Keratinocyte (primary cell): ENCODE results near the gene GNAI1. TPM values are rescaled to one million over a fixed set of nuclear protein-coding genes. Genes with fewer than 3 reads are reported as not detected.

Source experiments
- DNase-seq: peaks from one replicate; pipeline ENCODE4 v3.0.0-alpha.2; 2011; ENCODE audit warnings: low read depth, missing footprints, low spot score
- FAIRE-seq: peaks from 2 replicates; lab custom pipeline; 2011; peaks lifted over from hg19 to GRCh38; lab: Jason Lieb, UNC
- H2AFZ ChIP-seq: 2 replicates; pipeline ENCODE4 v1.6.0; 2012; ENCODE audit warnings: low read length, control low read depth, inconsistent platforms; ENCODE audit not compliant: control insufficient read depth
- H3K27ac ChIP-seq: 2 replicates; pipeline ENCODE4 v1.5.1; 2011; ENCODE audit warnings: low read length; ENCODE audit not compliant: control insufficient read depth, insufficient read depth
- H3K27me3 ChIP-seq: 3 replicates; pipeline ENCODE4 v1.6.0; 2011; ENCODE audit warnings: low read length; ENCODE audit not compliant: control insufficient read depth, insufficient read depth; ENCODE audit errors: extremely low read depth
- H3K36me3 ChIP-seq, 2 experiments: 2 replicates in 1 of 2; 3 replicates in 1 of 2; pipeline ENCODE4 v1.5.1; 2011; ENCODE audit warnings: low read length in 2 of 2, mild to moderate bottlenecking in 1 of 2; ENCODE audit not compliant: control insufficient read depth in 2 of 2, insufficient read depth in 2 of 2; ENCODE audit errors: extremely low read depth in 1 of 2
- H3K4me1 ChIP-seq: 3 replicates; pipeline ENCODE4 v1.5.1; 2011; ENCODE audit warnings: low read length; ENCODE audit not compliant: control insufficient read depth, insufficient read depth; ENCODE audit errors: extremely low read depth
- H3K4me2 ChIP-seq: 3 replicates; pipeline ENCODE4 v1.6.0; 2011; ENCODE audit warnings: low read depth, low read length; ENCODE audit not compliant: control insufficient read depth, insufficient read depth; ENCODE audit errors: extremely low read depth
- H3K4me3 ChIP-seq, 3 experiments: fragments of 200-600 bp in 1 of 3; sonication (generic) in 1 of 3; 2 replicates in 2 of 3; 3 replicates in 1 of 3; pipeline ENCODE4 v1.5.1; 2011 to 2016; ENCODE audit warnings: low read length in 3 of 3, mild to moderate bottlenecking in 3 of 3, control low read depth in 2 of 3, inconsistent platforms in 1 of 3, low read depth in 1 of 3, mixed read lengths in 1 of 3, mixed run types in 1 of 3, moderate library complexity in 1 of 3; ENCODE audit not compliant: control insufficient read depth in 2 of 3, insufficient read depth in 2 of 3; ENCODE audit errors: extremely low read depth in 1 of 3
- H3K79me2 ChIP-seq: 2 replicates; pipeline ENCODE4 v1.6.0; 2012; ENCODE audit warnings: low read length; ENCODE audit not compliant: control insufficient read depth, insufficient read depth
- H3K9ac ChIP-seq: 3 replicates; pipeline ENCODE4 v1.6.0; 2011; ENCODE audit warnings: low read length; ENCODE audit not compliant: control insufficient read depth, insufficient read depth; ENCODE audit errors: extremely low read depth
- H3K9me1 ChIP-seq: 3 replicates; pipeline ENCODE4 v1.6.0; 2011; ENCODE audit warnings: low read length; ENCODE audit not compliant: control insufficient read depth, insufficient read depth; ENCODE audit errors: extremely low read depth
- H3K9me3 ChIP-seq: 2 replicates; pipeline ENCODE4 v1.5.1; 2012; ENCODE audit warnings: low read depth, low read length; ENCODE audit not compliant: control insufficient read depth
- H4K20me1 ChIP-seq: 3 replicates; pipeline ENCODE4 v1.6.0; 2011; ENCODE audit warnings: low read length; ENCODE audit not compliant: control insufficient read depth, insufficient read depth; ENCODE audit errors: extremely low read depth
- EZH2 ChIP-seq: IDR thresholded peaks from one replicate; pipeline ENCODE4 v1.6.1; 2012; ENCODE audit warnings: inconsistent platforms, mild to moderate bottlenecking, low read length, moderate library complexity
- dilution Hi-C: fragments of 300-500 bp; cut with MboI; formaldehyde crosslinking; loops from one replicate; pipeline ENCODE4 v1.7.0; 2020; ENCODE audit warnings: low sequenced_read_pairs; ENCODE audit not compliant: extremely low pct_ligation_motif_present
- polyA plus RNA-seq, 5 experiments: library from polyadenylated mRNA; depleted of rRNA in 3 of 5; stranded (reverse) in 3 of 5; stranded (forward) in 1 of 5; unstranded in 1 of 5; fragments of >200 nt; gene quantifications; 1 replicate in 1 of 5; 2 replicates in 3 of 5; 3 replicates in 1 of 5; pipeline versions ENCODE4 v1.2.1 to v1.2.3, GENCODE V29; 2011 to 2012; ENCODE audit warnings: missing spikeins in 2 of 5, low read depth in 1 of 5, low replicate concordance in 1 of 5
- TF ChIP-seq, protein P1 (sequence below), 3 experiments: IDR thresholded peaks in 1 of 3; conservative IDR thresholded peaks in 1 of 3; optimal IDR thresholded peaks in 1 of 3; 2 replicates in 2 of 3; 3 replicates in 1 of 3; pipeline versions ENCODE3 to v1.5.1; 2011; ENCODE audit warnings: low read length in 3 of 3, mild to moderate bottlenecking in 3 of 3, moderate library complexity in 2 of 3, control low read depth in 1 of 3, inconsistent platforms in 1 of 3; ENCODE audit not compliant: insufficient read depth in 2 of 3; ENCODE audit errors: extremely low read depth in 1 of 3

GNAI1 gene
- polyA plus RNA-seq, 1 donor (not counting 4 experiments of a cell fraction or from before 2014, with no cell fraction given) = 84.1 TPM

DNA sequence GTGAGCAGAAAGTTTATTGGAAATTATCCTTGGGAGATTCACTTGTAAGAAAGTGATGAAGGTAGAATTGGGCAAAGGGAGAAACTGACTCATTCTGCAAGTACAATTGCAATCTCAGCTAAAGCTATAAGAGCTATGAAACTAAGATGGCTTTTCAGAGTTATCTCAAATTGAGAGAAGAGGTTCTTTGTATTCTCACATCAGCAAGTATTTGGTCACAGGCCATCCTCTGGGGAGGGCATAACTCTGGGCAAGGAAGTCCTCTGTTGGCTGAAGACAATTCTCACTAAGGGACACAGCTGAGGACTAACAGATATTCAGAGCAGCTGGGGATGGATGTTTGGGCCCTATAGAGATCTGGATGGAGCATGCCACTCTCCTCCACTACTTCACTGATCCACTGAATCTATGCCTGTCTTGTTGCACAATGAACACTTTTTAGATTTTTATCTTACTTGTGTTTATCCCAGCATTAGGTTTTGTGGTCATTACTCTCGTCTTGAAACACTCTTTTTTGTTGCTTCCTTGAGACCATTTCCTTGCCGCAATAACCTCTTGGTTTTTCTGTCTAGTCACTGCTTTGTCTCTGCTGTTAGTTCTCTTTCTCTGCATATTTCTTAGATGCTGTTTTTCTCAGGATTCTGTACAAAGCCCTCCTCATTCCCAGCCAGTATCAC is 115.1 kb downstream of the GNAI1 start:
- no peaks in the 10 kb centered on the region for H3K9me1 ChIP-seq
- H3K9me3 ChIP-seq = no peaks in the 10 kb centered on the region
- dilution Hi-C loops = no loop called here
- no peak for TF ChIP-seq EZH2
- TF ChIP-seq, protein P1, sequence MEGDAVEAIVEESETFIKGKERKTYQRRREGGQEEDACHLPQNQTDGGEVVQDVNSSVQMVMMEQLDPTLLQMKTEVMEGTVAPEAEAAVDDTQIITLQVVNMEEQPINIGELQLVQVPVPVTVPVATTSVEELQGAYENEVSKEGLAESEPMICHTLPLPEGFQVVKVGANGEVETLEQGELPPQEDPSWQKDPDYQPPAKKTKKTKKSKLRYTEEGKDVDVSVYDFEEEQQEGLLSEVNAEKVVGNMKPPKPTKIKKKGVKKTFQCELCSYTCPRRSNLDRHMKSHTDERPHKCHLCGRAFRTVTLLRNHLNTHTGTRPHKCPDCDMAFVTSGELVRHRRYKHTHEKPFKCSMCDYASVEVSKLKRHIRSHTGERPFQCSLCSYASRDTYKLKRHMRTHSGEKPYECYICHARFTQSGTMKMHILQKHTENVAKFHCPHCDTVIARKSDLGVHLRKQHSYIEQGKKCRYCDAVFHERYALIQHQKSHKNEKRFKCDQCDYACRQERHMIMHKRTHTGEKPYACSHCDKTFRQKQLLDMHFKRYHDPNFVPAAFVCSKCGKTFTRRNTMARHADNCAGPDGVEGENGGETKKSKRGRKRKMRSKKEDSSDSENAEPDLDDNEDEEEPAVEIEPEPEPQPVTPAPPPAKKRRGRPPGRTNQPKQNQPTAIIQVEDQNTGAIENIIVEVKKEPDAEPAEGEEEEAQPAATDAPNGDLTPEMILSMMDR (optimal IDR thresholded peaks at IDR 0.05 in 1 of 3, IDR thresholded peaks at IDR 0.05 in 1 of 3, conservative IDR thresholded peaks at IDR 0.05 in 1 of 3; ENCODE audit: extremely low read depth in 1 of 3, insufficient read depth in 2 of 3, low read length in 3 of 3) = no peak
- no peaks in the 10 kb centered on the region for H3K79me2 ChIP-seq
- H4K20me1 ChIP-seq = no peaks in the 10 kb centered on the region
- no peak for FAIRE-seq
- H3K9ac ChIP-seq = no peak overlapping the region
- H3K27me3 ChIP-seq = no peaks in the 10 kb centered on the region
- H3K4me1 ChIP-seq = no peaks in the 10 kb centered on the region
- no peak overlapping the region for H2AFZ ChIP-seq
- H3K36me3 ChIP-seq = no peaks in the 10 kb centered on the region
- H3K4me3 ChIP-seq = no peak overlapping the region
- H3K4me2 ChIP-seq = no peak overlapping the region
- no peak for DNase-seq
- H3K27ac ChIP-seq = no peak overlapping the region

DNA sequence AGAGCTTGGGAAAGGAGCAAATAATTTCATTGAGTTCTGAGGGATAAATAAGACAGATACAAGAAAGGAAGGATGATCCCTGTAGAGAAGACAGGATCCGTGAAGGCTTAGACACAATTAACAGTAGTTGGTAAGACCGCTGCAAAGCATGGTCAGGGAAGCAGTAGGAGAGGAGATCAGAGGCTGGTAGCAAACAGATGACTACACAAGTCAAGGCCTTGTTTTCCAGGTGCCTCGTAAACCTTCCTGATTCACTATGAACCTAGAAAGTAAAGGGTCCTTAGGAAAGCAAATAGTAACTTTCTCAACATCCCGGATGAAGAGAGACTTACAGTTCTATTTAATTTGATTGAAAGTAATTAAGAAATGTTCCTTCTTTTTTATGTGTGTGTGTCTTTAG is 118.6 kb downstream of the GNAI1 start:
- H3K9me3 ChIP-seq = no peaks in the 10 kb centered on the region
- no peak overlapping the region for H3K4me3 ChIP-seq
- no peaks in the 10 kb centered on the region for H3K36me3 ChIP-seq
- no peak overlapping the region for H2AFZ ChIP-seq
- dilution Hi-C loops = no loop called here
- no peak overlapping the region for H3K4me2 ChIP-seq
- H3K9me1 ChIP-seq = no peaks in the 10 kb centered on the region
- DNase-seq (no peak), FAIRE-seq (no peak)
- no peak overlapping the region for H3K27ac ChIP-seq
- H3K4me1 ChIP-seq = no peaks in the 10 kb centered on the region
- no peak for TF ChIP-seq EZH2
- TF ChIP-seq, protein P1 (optimal IDR thresholded peaks at IDR 0.05 in 1 of 3, IDR thresholded peaks at IDR 0.05 in 1 of 3, conservative IDR thresholded peaks at IDR 0.05 in 1 of 3; ENCODE audit: extremely low read depth in 1 of 3, insufficient read depth in 2 of 3, low read length in 3 of 3) = no peak
- H3K79me2 ChIP-seq = no peaks in the 10 kb centered on the region
- H3K27me3 ChIP-seq = no peaks in the 10 kb centered on the region
- H3K9ac ChIP-seq = no peak overlapping the region
- no peaks in the 10 kb centered on the region for H4K20me1 ChIP-seq
